Right lobe of liver (tissue), 6 donors: ENCODE data around the gene DDIAS. TPM values are rescaled to one million over a fixed set of nuclear protein-coding genes. Genes with fewer than 3 reads are reported as not detected.

Experiments
- ATAC-seq, 4 donors: fragments of 200-7000 bp; cut with Tn5 transposase; one replicate each; pipeline ENCODE4 v1.9.1; 2020; ENCODE audit warnings: mild to moderate bottlenecking in 4 of 4, moderate library complexity in 4 of 4
- DNase-seq, 3 donors: peaks; one replicate each; pipeline ENCODE4 v3.0.0-alpha.2; 2020
- H3K27ac ChIP-seq, 3 donors: fragments of 200-600 bp; one replicate each; pipeline ENCODE4 v1.8.0; 2022
- H3K27me3 ChIP-seq, 2 donors: fragments of 200-600 bp; one replicate each; pipeline ENCODE4 v1.8.0; 2022
- H3K36me3 ChIP-seq, 4 donors: fragments of 200-600 bp; sonication (generic) in 1 of 4; one replicate each; pipeline versions ENCODE4 v1.5.1 to v1.8.0; 2017 to 2022; ENCODE audit warnings: control low read depth in 1 of 4
- H3K4me1 ChIP-seq, 4 donors: fragments of 200-600 bp; sonication (generic) in 1 of 4; one replicate each; pipeline versions ENCODE4 v1.5.1 to v1.8.0; 2017 to 2022; ENCODE audit warnings: control low read depth in 1 of 4
- H3K4me3 ChIP-seq, 3 donors: fragments of 200-600 bp; one replicate each; pipeline ENCODE4 v1.8.0; 2022
- H3K9me3 ChIP-seq, 4 donors: fragments of 200-600 bp; sonication (generic) in 1 of 4; one replicate each; pipeline versions ENCODE4 v1.5.1 to v1.8.0; 2017 to 2022; ENCODE audit warnings: control low read depth in 1 of 4
- CTCF ChIP-seq, 4 donors: fragments of 200-600 bp in 3 of 4; fragments of 450-650 bp in 1 of 4; IDR thresholded peaks; one replicate each; pipeline versions ENCODE4 v1.5.1 to v1.8.0; 2016 to 2022; ENCODE audit warnings: antibody characterized with exemption in 4 of 4, mild to moderate bottlenecking in 2 of 4
- POLR2A ChIP-seq: fragments of 450-650 bp; IDR thresholded peaks from one replicate; pipeline ENCODE4 v1.6.1; 2017; ENCODE audit warnings: antibody characterized with exemption, mild to moderate bottlenecking
- WGBS: methylation state at CpG from one replicate; pipeline ENCODE4 v1.1.6; 2018; ENCODE audit warnings: low coverage, low lambda C conversion rate; ENCODE audit not compliant: insufficient coverage; ENCODE audit errors: missing lambda C conversion rate; 5-methylcytosine and 5-hydroxymethylcytosine counted together
- intact Hi-C, 2 donors: fragments of 100-400 bp; cut with DNase I; formaldehyde crosslinking; loops; one replicate each; pipeline versions ENCODE4 v1.11.2 to v1.14.1; 2022
- total RNA-seq, 6 experiments: library from RNA; depleted of rRNA in 2 of 6; stranded (reverse); fragments of >200 nt in 2 of 6; fragmentation: NEBNext Ultra II Directional in 3 of 6; extraction: Animal tissue kit (Norgen Biotek cat#: 25700) in 3 of 6; gene quantifications; one replicate each; pipeline versions ENCODE4 v1.1.0 to v1.2.4, GENCODE V29; 2016 to 2023
- donor health status: DM: no; HTN: yes; CAD: no.
- donor health status: DM: no; HTN: no; CAD: no.
- donor health status: DM: no; HTN: no; CAD: no.
- donor health status: DM: no; HTN: yes; CAD: no.
- donor health status: DM: no; HTN: yes; CAD: no.

DDIAS gene
- total RNA-seq, 6 experiments from 2014 or later: 0.83 to 3.1 (median 1.2) TPM

- WGBS: 94% methylated on average over 2 of the region's 2 CpGs
- TF ChIP-seq POLR2A (no peak), CTCF (IDR thresholded peaks at IDR 0.05) (no peak)
- no peak for ATAC-seq
These were observed 29.9 kb upstream of the DDIAS start for GRCh38 chr11:82871646-82872045.

GRCh38 chr11:82872377-82873150 is 29.0 kb upstream of the DDIAS start:
- H3K27me3 ChIP-seq: no peaks in the 10 kb centered on the region
- DNase-seq: no peak
- TF ChIP-seq POLR2A (no peak), CTCF (IDR thresholded peaks at IDR 0.05) (no peak)
- no peak overlapping the region for H3K4me3 ChIP-seq
- no peaks in the 10 kb centered on the region for H3K36me3 ChIP-seq
- no peaks in the 10 kb centered on the region for H3K9me3 ChIP-seq
- 78% methylated on average over 7 of the region's 7 CpGs for WGBS
- peak in 1 of 4 donors; percentile 14 for ATAC-seq
- intact Hi-C loops: no loop called here
- peaks cover 0 to 15% (median 5%) of the 10 kb centered on the region in 4 donors for H3K4me1 ChIP-seq
- no peak overlapping the region for H3K27ac ChIP-seq

More at GRCh38 chr11:82871646-82872045, 29.9 kb upstream of the DDIAS start:
- DNase-seq: no peak
- intact Hi-C loops: no loop called here
- no peak overlapping the region for H3K4me3 ChIP-seq
- H3K36me3 ChIP-seq: no peaks in the 10 kb centered on the region
- no peaks in the 10 kb centered on the region for H3K9me3 ChIP-seq
- H3K27ac ChIP-seq: no peak overlapping the region
- peaks cover 0 to 15% (median 5%) of the 10 kb centered on the region in 4 donors for H3K4me1 ChIP-seq
- H3K27me3 ChIP-seq: no peaks in the 10 kb centered on the region

GRCh38 chr11:82873919-82874333 is 27.6 kb upstream of the DDIAS start:
- Histone ChIP-seq H3K9me3 (no peaks in the 10 kb centered on the region), H3K27me3 (no peaks in the 10 kb centered on the region), H3K4me1 (peaks cover 0 to 13% (median 5%) of the 10 kb centered on the region in 4 donors), H3K36me3 (no peaks in the 10 kb centered on the region), H3K27ac (no peak overlapping the region), H3K4me3 (no peak overlapping the region)
- intact Hi-C loops: no loop called here
- DNase-seq (no peak), ATAC-seq (peak; percentile 36 to 73 (median 54))
- 62% methylated on average over 5 of the region's 5 CpGs for WGBS
- TF ChIP-seq CTCF (IDR thresholded peaks at IDR 0.05): no peak
- no peak for TF ChIP-seq POLR2A

GRCh38 chr11:82874646-82875523 is 26.7 kb upstream of the DDIAS start:
- 89% methylated on average over 4 of the region's 4 CpGs for WGBS
- no peak overlapping the region for H3K4me3 ChIP-seq
- no peak for TF ChIP-seq CTCF (IDR thresholded peaks at IDR 0.05)
- no peak for TF ChIP-seq POLR2A
- no peak for DNase-seq
- peaks cover 0 to 4% (median 2%) of the 10 kb centered on the region in 4 donors for H3K4me1 ChIP-seq
- intact Hi-C loops: no loop called here
- H3K9me3 ChIP-seq: no peaks in the 10 kb centered on the region
- H3K36me3 ChIP-seq: no peaks in the 10 kb centered on the region
- no peak overlapping the region for H3K27ac ChIP-seq
- no peaks in the 10 kb centered on the region for H3K27me3 ChIP-seq
- no peak for ATAC-seq
